Jurkat, Clone E6-1 (cell line): Measurements from ENCODE around the gene IL17D.

Experiments
- DNase-seq: peaks from one replicate; pipeline ENCODE4 v3.0.0-alpha.2; 2011; ENCODE audit warnings: low read depth, low spot score
- H3K4me3 ChIP-seq: 2 replicates; pipeline ENCODE4 v1.5.1; 2011; ENCODE audit warnings: mild to moderate bottlenecking, low read length, control low read depth, moderate library complexity

Gene IL17D

GRCh38 chr13:20760872-20761271 lies 57.4 kb downstream of the IL17D start:
- H3K4me3 ChIP-seq, result no peak overlapping the region
- DNase-seq, result no peak

GRCh38 chr13:20767309-20767943 lies 63.9 kb downstream of the IL17D start:
- H3K4me3 ChIP-seq, result no peak overlapping the region
- no peak for DNase-seq

DNA sequence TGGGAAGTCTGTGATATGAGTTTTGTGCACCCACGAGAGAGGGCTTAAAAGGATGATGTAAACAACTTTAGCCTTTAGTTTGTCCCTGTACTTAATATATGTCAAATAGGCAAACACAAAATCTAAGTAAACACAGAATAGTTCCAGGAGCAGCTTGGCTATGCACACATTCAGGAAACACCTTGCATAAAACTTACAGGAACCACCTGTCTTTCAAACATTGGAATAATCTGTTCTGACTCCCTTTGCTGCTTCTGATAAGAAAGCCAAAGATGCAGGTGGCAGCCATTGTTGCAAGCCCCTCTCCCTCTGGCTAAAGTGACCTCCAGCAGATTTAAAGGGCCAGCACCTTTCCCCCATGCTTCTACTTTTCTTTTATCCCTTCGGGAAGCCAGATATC lies 65.6 kb downstream of the IL17D start:
- DNase-seq, result no peak
- no peak overlapping the region for H3K4me3 ChIP-seq

DNA sequence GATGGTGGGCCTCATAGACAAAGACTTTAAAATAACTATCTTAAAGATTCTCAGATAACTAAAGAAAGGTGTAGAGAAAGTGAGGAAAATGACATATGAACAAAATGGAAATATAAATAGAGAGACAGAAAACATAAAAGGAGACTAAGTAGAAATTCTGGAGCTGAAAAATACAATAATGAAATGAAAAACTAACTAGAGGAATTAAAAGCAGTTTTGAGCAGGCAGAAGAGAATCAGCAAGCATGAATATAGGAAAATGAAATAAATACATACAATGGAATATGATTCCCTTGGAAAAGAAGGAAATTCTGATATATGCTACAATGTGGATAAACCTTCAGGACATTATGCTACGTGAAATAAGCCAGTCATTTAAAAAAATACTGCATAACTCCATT lies 66.3 kb downstream of the IL17D start:
- no peak for DNase-seq
- no peak overlapping the region for H3K4me3 ChIP-seq
